GM12864 (cell line): ENCODE measurements around the gene C2CD5.
"Not testable (repeated sequence)": the region's sequence is repeated elsewhere in the genome, so short reads cannot be mapped to it uniquely, and the experiment has no call there.

Source experiments
- DNase-seq: peaks from one replicate; pipeline ENCODE4 v3.0.0-alpha.2; 2011; ENCODE audit warnings: low read depth
- H3K4me3 ChIP-seq: 2 replicates; pipeline ENCODE4 v1.5.1; 2011; ENCODE audit warnings: mild to moderate bottlenecking, low read depth, low read length, control low read depth
- CTCF ChIP-seq: IDR thresholded peaks from 2 replicates; pipeline ENCODE4 v1.5.1; 2011; ENCODE audit warnings: low read depth, mild to moderate bottlenecking, moderate library complexity, low read length, control low read depth, inconsistent platforms; ENCODE audit errors: missing control alignments

The C2CD5 gene

GRCh38 chr12:22576065-22576464 is 31.7 kb upstream of the C2CD5 start:
- no peak for TF ChIP-seq CTCF
- no peak for DNase-seq
- no peak overlapping the region for H3K4me3 ChIP-seq

- no peak overlapping the region for H3K4me3 ChIP-seq
- no peak for DNase-seq
- no peak for TF ChIP-seq CTCF
Measured at GRCh38 chr12:22574921-22575320, 30.6 kb upstream of the C2CD5 start.

GRCh38 chr12:22573181-22573580 is 28.8 kb upstream of the C2CD5 start:
- H3K4me3 ChIP-seq, result no peak overlapping the region
- no peak for DNase-seq
- no peak for TF ChIP-seq CTCF

GRCh38 chr12:22569253-22569652 is 24.9 kb upstream of the C2CD5 start:
- no peak for TF ChIP-seq CTCF
- DNase-seq, result no peak
- H3K4me3 ChIP-seq, result no peak overlapping the region

- H3K4me3 ChIP-seq, result no peak overlapping the region
- TF ChIP-seq CTCF, result no peak
- DNase-seq, result no peak
Measured at GRCh38 chr12:22562036-22563028, 18.0 kb upstream of the C2CD5 start.

- not testable (repeated sequence) for DNase-seq, H3K4me3 ChIP-seq
Measured at GRCh38 chr12:22554750-22555149, 10.4 kb upstream of the C2CD5 start.

- DNase-seq, result no peak
- H3K4me3 ChIP-seq, result no peak overlapping the region
- no peak for TF ChIP-seq CTCF
Measured at GRCh38 chr12:22551624-22552023, 7.3 kb upstream of the C2CD5 start.
